Epithelial cell of prostate (primary cell): ENCODE data around the gene STKLD1.

Source experiments
- DNase-seq: peaks from one replicate; pipeline ENCODE4 v3.0.0-alpha.2; 2011; ENCODE audit warnings: low read depth, low spot score
- H3K27ac ChIP-seq: fragments of 450-650 bp; 2 replicates; pipeline ENCODE4 v1.5.1; 2017; ENCODE audit warnings: mild to moderate bottlenecking

The STKLD1 gene

GRCh38 chr9:133404454-133405002, 28.4 kb downstream of the STKLD1 start:
- DNase-seq = no peak
- H3K27ac ChIP-seq = no peak overlapping the region

DNA sequence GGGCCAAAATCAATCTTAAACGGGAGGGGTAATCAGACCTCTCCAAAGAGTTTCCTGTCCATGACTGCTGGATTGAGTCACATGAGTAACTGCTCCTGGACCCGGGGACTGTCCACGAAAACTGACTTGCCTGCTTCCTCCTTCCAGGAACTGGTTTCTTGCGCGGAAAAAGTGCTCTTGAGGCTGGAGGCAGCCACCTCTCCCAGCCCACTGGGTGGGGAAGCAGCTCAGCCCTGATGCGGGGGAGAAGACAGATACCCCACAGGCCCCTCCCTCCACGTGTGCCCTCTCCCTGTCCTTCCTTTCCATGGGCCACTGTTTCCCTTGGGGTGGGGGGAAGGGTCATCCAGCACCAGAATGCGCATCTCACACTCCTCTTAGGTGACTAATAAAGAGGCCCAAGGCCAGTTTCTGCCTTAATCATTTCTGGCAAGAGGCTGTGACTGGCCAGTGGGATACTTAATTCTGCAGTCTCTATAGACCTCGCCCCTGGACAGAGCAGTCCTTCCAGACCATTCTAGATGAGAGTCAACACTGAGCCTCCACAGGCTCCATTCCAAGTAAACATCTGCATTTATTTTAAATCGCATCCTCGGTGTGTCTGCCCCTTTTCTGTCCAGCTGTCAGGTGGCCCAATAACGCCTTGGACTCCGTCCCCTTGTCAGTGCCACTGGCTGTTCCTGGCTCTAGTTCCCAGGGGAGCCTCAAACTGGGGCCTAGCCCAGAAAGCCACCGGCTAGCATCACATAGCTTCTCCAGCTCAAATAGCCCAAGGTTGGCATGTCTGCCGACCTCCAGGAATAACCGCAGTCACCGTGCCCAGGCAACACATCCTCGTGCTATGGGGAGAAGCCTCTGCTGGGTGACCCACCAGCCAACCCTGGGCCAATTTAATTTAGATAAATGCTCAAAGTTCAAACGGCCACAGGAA, 29.6 kb downstream of the STKLD1 start:
- no peak overlapping the region for H3K27ac ChIP-seq
- no peak for DNase-seq

GRCh38 chr9:133406480-133407307, 30.5 kb downstream of the STKLD1 start:
- DNase-seq = no peak
- H3K27ac ChIP-seq = no peak overlapping the region

GRCh38 chr9:133408042-133408441, 31.9 kb downstream of the STKLD1 start:
- no peak overlapping the region for H3K27ac ChIP-seq
- no peak for DNase-seq

DNA sequence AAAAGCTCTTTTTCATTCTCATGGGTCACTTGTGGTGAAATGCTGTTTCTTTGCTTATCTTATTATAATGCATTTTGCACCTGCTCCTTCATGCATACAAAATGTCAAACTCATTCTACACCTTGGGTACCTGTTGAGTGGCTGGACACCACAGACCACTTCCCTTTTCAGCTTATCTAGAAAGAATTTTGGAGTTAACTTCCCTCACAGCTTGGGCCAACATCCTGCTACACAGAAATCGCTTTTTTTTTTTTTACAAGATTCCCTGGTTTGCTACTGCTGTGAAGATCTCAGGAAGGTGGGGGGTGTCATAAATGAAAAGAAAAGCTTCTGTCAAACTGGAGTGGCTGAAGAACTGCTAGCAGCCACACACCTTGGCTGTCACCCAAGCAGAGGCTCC, 39.0 kb downstream of the STKLD1 start:
- no peak overlapping the region for H3K27ac ChIP-seq
- no peak for DNase-seq

- DNase-seq = peak; percentile 31
- peak within 1 kb of the TSS; percentile 57 for H3K27ac ChIP-seq
Measured at GRCh38 chr9:133417541-133418461, 41.6 kb downstream of the STKLD1 start, which contains the start of gene REXO4. Gene REXO4, minus strand, starts transcription at chr9:133418010. Its CDS starts 166 bp downstream, at chr9:133417844.

DNA sequence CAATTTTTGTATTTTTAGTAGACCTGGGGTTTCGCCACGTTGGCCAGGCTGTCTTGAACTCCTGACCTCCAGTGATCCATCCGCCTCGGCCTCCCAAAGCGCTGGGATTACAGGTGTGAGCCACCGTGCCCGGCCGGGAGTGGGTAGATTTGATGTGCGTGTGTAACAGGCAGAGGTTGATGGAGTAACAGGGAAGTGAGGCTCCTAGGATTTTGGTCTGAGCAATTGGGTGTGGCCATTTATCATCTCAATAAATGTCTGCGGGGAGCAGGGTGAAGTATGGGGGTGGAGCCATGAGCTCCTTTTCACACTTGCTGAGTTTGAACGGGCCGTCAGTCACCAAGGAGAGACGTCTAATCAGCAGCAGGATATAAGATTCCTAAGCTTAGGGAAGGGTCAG, 42.8 kb downstream of the STKLD1 start:
- DNase-seq = no peak
- no peak overlapping the region for H3K27ac ChIP-seq

DNA sequence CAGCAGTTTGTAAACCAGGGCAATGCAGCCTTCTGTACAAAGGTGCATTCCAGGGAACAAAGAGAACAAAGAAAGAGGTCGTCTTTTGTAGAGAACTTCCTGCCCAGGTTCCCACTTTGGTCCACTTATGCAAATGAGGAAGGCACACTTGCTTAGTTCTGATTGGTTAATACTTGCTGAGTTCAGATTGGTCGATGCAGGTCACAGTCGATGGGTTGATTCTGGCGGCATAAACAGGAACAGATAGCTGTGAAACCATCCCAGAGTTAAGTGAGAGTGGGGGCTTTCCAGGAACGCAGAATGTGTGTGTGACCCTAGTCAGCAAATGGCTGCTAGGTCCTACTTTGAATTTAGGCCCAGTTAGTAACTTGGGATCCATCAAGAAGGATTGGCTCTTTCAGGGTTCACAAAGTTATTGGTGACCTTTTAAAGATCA, 44.2 kb downstream of the STKLD1 start:
- no peak for DNase-seq
- H3K27ac ChIP-seq = no peak overlapping the region

GRCh38 chr9:133421615-133422542, 45.7 kb downstream of the STKLD1 start, which contains the start of gene ADAMTS13:
Gene ADAMTS13, plus strand, starts transcription at chr9:133422367. Its CDS starts 77 bp downstream, at chr9:133422444.
- no peak for DNase-seq
- H3K27ac ChIP-seq = no peak within 1 kb of the TSS

DNA sequence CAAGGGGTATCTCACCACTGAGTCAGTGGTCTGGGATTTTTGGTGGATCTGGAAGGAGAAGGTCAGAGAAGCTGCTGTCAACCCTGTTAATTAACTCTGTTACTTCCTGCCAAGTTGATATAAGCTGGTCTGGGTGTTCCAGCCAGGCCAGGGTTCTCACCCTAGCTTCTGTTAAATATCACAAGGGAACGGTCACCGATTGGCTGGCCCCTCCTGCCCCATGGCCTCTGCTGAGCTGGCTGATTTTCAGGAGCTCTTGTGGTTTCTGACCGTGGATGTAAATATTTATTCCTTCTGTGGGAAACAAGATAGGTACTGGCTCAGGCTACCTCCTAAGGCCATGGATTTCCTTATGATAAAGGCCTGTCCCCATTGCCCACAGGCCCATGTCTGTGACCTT, 47.0 kb downstream of the STKLD1 start:
- no peak for DNase-seq
- no peak overlapping the region for H3K27ac ChIP-seq

GRCh38 chr9:133424187-133424586, 48.0 kb downstream of the STKLD1 start:
- DNase-seq = no peak
- no peak overlapping the region for H3K27ac ChIP-seq

- no peak for DNase-seq
- H3K27ac ChIP-seq = no peak overlapping the region
Measured at GRCh38 chr9:133425049-133425632, 49.0 kb downstream of the STKLD1 start.

DNA sequence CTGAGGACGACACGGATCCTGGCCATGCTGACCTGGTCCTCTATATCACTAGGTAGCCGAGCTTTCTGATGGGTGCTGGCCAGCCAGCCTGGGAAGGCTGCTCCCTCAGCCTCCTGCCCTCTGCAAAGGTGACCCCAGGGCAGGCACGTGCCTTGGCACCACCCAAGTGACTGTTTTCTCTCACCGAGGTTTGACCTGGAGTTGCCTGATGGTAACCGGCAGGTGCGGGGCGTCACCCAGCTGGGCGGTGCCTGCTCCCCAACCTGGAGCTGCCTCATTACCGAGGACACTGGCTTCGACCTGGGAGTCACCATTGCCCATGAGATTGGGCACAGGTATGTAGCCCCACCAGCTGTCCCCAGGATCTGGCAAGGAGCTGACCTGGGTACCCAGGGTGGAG, 49.8 kb downstream of the STKLD1 start:
- no peak for DNase-seq
- H3K27ac ChIP-seq = no peak overlapping the region

- no peak for DNase-seq
Measured at GRCh38 chr9:133427658-133428348, 51.6 kb downstream of the STKLD1 start.

DNA sequence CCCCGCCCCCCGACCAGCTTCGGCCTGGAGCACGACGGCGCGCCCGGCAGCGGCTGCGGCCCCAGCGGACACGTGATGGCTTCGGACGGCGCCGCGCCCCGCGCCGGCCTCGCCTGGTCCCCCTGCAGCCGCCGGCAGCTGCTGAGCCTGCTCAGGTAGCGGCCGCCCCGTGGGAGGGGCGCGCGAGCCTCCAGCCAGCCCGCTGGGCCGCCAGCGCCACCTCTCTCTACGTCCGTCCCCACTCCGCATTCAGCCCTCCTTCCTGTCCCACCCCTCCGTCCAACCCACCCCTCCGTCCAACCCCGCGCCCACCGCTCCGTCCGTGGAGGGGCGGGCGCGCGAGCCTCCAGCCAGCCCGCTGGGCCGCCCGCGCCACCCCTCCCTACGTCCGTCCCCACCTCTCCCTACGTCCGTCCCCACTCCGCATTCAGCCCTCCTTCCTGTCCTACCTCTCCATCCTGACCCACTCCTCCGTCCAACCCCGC, 52.5 kb downstream of the STKLD1 start:
- no peak overlapping the region for H3K27ac ChIP-seq
- no peak for DNase-seq

More at GRCh38 chr9:133427658-133428348, 51.6 kb downstream of the STKLD1 start:
- H3K27ac ChIP-seq = no peak overlapping the region

DNA sequence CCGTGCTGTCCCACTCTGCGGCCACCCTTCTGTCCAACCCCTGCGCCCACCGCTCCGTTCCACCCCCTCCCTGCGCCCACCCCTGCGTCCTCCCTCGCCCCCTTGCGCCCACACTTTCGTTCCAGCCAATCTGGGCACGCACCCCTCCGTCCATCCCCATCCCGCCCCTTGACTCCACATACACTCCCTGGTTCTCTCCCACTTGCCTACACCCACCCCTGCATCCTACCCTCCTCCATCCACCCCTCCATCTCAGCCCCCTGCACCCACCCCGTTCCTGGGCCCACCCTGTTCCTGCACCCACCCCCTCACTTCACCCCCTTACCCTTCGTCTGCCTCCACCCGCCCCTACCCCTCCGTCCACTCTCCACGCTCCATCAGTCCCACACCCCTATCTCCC, 53.0 kb downstream of the STKLD1 start:
- no peak for DNase-seq
- no peak overlapping the region for H3K27ac ChIP-seq

DNA sequence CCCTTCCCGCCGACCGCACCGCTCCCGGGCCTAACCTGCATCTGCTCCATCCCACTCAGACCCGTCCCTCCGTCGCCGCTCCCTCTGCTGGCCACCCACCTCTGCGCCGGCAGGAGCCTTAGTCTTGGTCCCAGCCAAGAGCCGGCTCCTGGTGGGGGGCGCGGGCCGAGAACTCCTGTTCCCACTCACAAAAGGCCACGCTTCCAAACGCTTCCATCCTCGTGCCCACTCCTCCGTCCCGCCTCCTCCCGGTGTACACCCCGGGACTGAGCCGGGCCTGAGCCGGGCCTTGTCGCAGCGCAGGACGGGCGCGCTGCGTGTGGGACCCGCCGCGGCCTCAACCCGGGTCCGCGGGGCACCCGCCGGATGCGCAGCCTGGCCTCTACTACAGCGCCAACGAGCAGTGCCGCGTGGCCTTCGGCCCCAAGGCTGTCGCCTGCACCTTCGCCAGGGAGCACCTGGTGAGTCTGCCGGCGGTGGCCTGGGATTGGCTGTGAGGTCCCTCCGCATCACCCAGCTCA, 53.5 kb downstream of the STKLD1 start:
- no peak overlapping the region for H3K27ac ChIP-seq
- DNase-seq = no peak
